ENCODE data around the gene RABIF.
"Not testable (repeated sequence)": the region's sequence is repeated elsewhere in the genome, so short reads cannot be mapped to it uniquely, and the experiment has no call there.

RABIF gene

GRCh38 chr1:202834771-202835547, 54.0 kb downstream of the RABIF start:
- no peak for DNase-seq (ENCODE audit: low spot score)

GRCh38 chr1:202831906-202832305, 57.0 kb downstream of the RABIF start:
- DNase-seq (ENCODE audit: low spot score), result no peak

DNA sequence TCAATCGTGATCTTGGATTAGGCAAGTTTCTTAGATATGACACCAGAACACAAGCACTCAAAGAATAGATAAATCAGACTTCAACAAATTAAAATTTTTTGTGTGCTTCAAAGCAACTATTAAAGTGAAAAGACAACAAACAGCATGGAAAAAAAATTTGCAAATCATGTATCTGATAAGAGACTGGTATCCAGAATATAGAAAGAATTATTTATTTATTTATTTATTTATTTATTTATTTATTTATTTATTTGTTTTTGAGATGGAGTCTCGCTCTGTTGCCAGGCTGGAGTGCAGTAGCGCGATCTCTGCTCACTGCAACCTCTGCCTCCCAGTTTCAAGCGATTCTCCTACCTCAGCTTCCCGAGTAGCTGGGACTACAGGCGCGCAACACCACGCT, 59.7 kb downstream of the RABIF start:
- DNase-seq (ENCODE audit: low spot score), result not testable (repeated sequence)
